H1 (cell line): ENCODE results near the gene TNNI3. TPM values are rescaled to one million over a fixed set of nuclear protein-coding genes. Genes with fewer than 3 reads are reported as not detected.

Experiments
- CTCF ChIA-PET: fragments of 300-600 bp; sonication (Branson Sonifier 250); formaldehyde crosslinking; loops from one replicate; lab custom pipeline; 2021; ENCODE audit not compliant: partially characterized antibody; lab: Charles Lee
- POLR2A ChIA-PET: fragments of 300-600 bp; sonication (Branson Sonifier 250); formaldehyde crosslinking; loops from one replicate; lab custom pipeline; 2021; ENCODE audit warnings: inconsistent platforms; ENCODE audit not compliant: partially characterized antibody; lab: Charles Lee
- DNase-seq, 2 experiments: peaks; one replicate each; pipeline versions ENCODE4 v3.0.0 to v3.0.0-alpha.2; 2010 to 2022; ENCODE audit warnings: low spot score in 2 of 2, low read depth in 1 of 2, mixed read lengths in 1 of 2
- FAIRE-seq: peaks from 2 replicates; lab custom pipeline; 2011; peaks lifted over from hg19 to GRCh38; lab: Jason Lieb, UNC
- H2AFZ ChIP-seq: 2 replicates; pipeline ENCODE4 v1.8.1; 2012; ENCODE audit warnings: low read length, inconsistent platforms
- H2AK5ac ChIP-seq: 2 replicates; pipeline ENCODE4 v1.6.1; 2013; ENCODE audit warnings: low read depth, low read length
- H2BK120ac ChIP-seq: replicated peaks from 2 replicates; pipeline ENCODE3; 2013; ENCODE audit warnings: low read depth, low read length, inconsistent platforms
- H2BK12ac ChIP-seq: 2 replicates; pipeline ENCODE4 v1.6.1; 2013; ENCODE audit warnings: low read depth, low read length
- H2BK15ac ChIP-seq: 2 replicates; pipeline ENCODE4 v1.6.1; 2013; ENCODE audit warnings: low read length
- H2BK20ac ChIP-seq: 2 replicates; pipeline ENCODE4 v1.6.1; 2013; ENCODE audit warnings: low read length
- H2BK5ac ChIP-seq: 2 replicates; pipeline ENCODE4 v1.6.1; 2013; ENCODE audit warnings: low read depth, low read length
- H3K14ac ChIP-seq: 2 replicates; pipeline ENCODE4 v1.6.1; 2013; ENCODE audit warnings: inconsistent platforms; ENCODE audit not compliant: insufficient read length
- H3K18ac ChIP-seq: 2 replicates; pipeline ENCODE4 v1.6.1; 2013; ENCODE audit warnings: low read length; ENCODE audit errors: extremely low read depth
- H3K23ac ChIP-seq: 2 replicates; pipeline ENCODE4 v1.6.1; 2013; ENCODE audit warnings: inconsistent platforms; ENCODE audit not compliant: insufficient read length
- H3K23me2 ChIP-seq: 2 replicates; pipeline ENCODE4 v1.6.1; 2013; ENCODE audit warnings: low read depth, low read length
- H3K27ac ChIP-seq: 2 replicates; pipeline ENCODE4 v1.6.1; 2011; ENCODE audit warnings: low read depth, low read length, inconsistent platforms
- H3K27me3 ChIP-seq, 4 experiments: replicated peaks in 1 of 4; 1 replicate in 1 of 4; 2 replicates in 3 of 4; pipeline versions ENCODE4 v1.6.1 to v1.8.1; 2011 to 2013; ENCODE audit warnings: low read length in 3 of 4, mild to moderate bottlenecking in 3 of 4, inconsistent platforms in 2 of 4, mixed read lengths in 2 of 4, moderate library complexity in 1 of 4; ENCODE audit not compliant: control insufficient read depth in 3 of 4, insufficient read depth in 3 of 4; ENCODE audit errors: extremely low read depth in 1 of 4
- H3K36me3 ChIP-seq, 4 experiments: 2 replicates each; pipeline versions ENCODE4 v1.6.1 to v1.8.1; 2011 to 2013; ENCODE audit warnings: mild to moderate bottlenecking in 4 of 4, low read length in 3 of 4, moderate library complexity in 2 of 4, control low read depth in 1 of 4, inconsistent platforms in 1 of 4; ENCODE audit not compliant: insufficient read depth in 4 of 4, control insufficient read depth in 2 of 4
- H3K4ac ChIP-seq: replicated peaks from 2 replicates; pipeline ENCODE3; 2013; ENCODE audit warnings: low read length, low read depth, mixed read lengths, inconsistent platforms; ENCODE audit not compliant: insufficient read length
- H3K4me1 ChIP-seq, 4 experiments: replicated peaks in 1 of 4; 1 replicate in 1 of 4; 2 replicates in 3 of 4; pipeline versions ENCODE4 v1.6.1 to v1.8.1; 2011 to 2013; ENCODE audit warnings: low read length in 3 of 4, inconsistent platforms in 2 of 4, mixed read lengths in 1 of 4; ENCODE audit not compliant: insufficient read depth in 4 of 4, control insufficient read depth in 3 of 4
- H3K4me2 ChIP-seq, 2 experiments: 2 replicates each; pipeline versions ENCODE4 v1.6.1 to v1.8.1; 2011 to 2013; ENCODE audit warnings: low read depth in 2 of 2, low read length in 2 of 2, control low read depth in 1 of 2, inconsistent platforms in 1 of 2, mild to moderate bottlenecking in 1 of 2; ENCODE audit not compliant: insufficient read depth in 1 of 2
- H3K4me3 ChIP-seq, 4 experiments: fragments of 200-600, 300-600 bp in 1 of 4; sonication (generic), shearing (Covaris generic), sonication (Bioruptor Twin) in 1 of 4; 2 replicates each; pipeline versions ENCODE4 v1.5.1 to v1.8.1; 2011 to 2016; ENCODE audit warnings: low read length in 4 of 4, low read depth in 3 of 4, control low read depth in 2 of 4, inconsistent platforms in 2 of 4, mild to moderate bottlenecking in 2 of 4, mixed read lengths in 1 of 4, moderate library complexity in 1 of 4; ENCODE audit not compliant: insufficient read depth in 2 of 4; ENCODE audit errors: extremely low read depth in 1 of 4
- H3K56ac ChIP-seq: replicated peaks from 2 replicates; pipeline ENCODE3; 2013; ENCODE audit warnings: low read depth, mild to moderate bottlenecking, mixed read lengths, low read length, inconsistent platforms; ENCODE audit not compliant: insufficient read length
- H3K79me1 ChIP-seq: 2 replicates; pipeline ENCODE4 v1.6.1; 2013; ENCODE audit warnings: low read depth, low read length, control low read depth
- H3K79me2 ChIP-seq, 2 experiments: 2 replicates each; pipeline versions ENCODE4 v1.6.1 to v1.8.1; 2012 to 2013; ENCODE audit warnings: low read length in 2 of 2, mild to moderate bottlenecking in 2 of 2, inconsistent platforms in 1 of 2; ENCODE audit not compliant: insufficient read depth in 2 of 2, control insufficient read depth in 1 of 2
- H3K9ac ChIP-seq, 4 experiments: replicated peaks in 1 of 4; 1 replicate in 1 of 4; 2 replicates in 3 of 4; pipeline versions ENCODE4 v1.6.1 to v1.8.1; 2011 to 2013; ENCODE audit warnings: low read depth in 3 of 4, low read length in 3 of 4, control low read depth in 2 of 4, mild to moderate bottlenecking in 2 of 4, moderate library complexity in 2 of 4, inconsistent platforms in 1 of 4; ENCODE audit errors: extremely low read depth in 1 of 4
- H3K9me3 ChIP-seq, 2 experiments: 2 replicates each; pipeline versions ENCODE4 v1.6.1 to v1.8.1; 2012 to 2013; ENCODE audit warnings: mild to moderate bottlenecking in 2 of 2, moderate library complexity in 2 of 2, control low read depth in 1 of 2, inconsistent platforms in 1 of 2, low read depth in 1 of 2, low read length in 1 of 2, mixed read lengths in 1 of 2; ENCODE audit not compliant: insufficient read depth in 2 of 2
- H4K20me1 ChIP-seq, 2 experiments: replicated peaks in 1 of 2; 2 replicates each; pipeline versions ENCODE3 to v1.8.1; 2011 to 2013; ENCODE audit warnings: inconsistent platforms in 2 of 2, low read length in 2 of 2, mild to moderate bottlenecking in 1 of 2; ENCODE audit not compliant: insufficient read depth in 2 of 2, control insufficient read depth in 1 of 2
- H4K5ac ChIP-seq: 2 replicates; pipeline ENCODE4 v1.6.1; 2013; ENCODE audit warnings: low read length, low read depth, mixed read lengths, inconsistent platforms; ENCODE audit not compliant: insufficient read length
- H4K8ac ChIP-seq: 2 replicates; pipeline ENCODE4 v1.8.0; 2013; ENCODE audit warnings: mild to moderate bottlenecking, moderate library complexity, low read length, inconsistent platforms; ENCODE audit not compliant: insufficient read depth; ENCODE audit errors: extremely low read depth
- H4K91ac ChIP-seq: replicated peaks from 2 replicates; pipeline ENCODE3; 2013; ENCODE audit warnings: low read length, mixed read lengths, inconsistent platforms; ENCODE audit not compliant: insufficient read length
- JUN ChIP-seq: IDR thresholded peaks from 2 replicates; pipeline ENCODE4 v1.6.1; 2011; ENCODE audit warnings: low read depth, mild to moderate bottlenecking, improper control_type of control experiment, low read length
- WGBS, 2 experiments: shearing (Covaris generic) in 1 of 2; methylation state at CpG; one replicate each; pipeline versions ENCODE4 v1.1.6 to v1.1.7; 2013 to 2015; ENCODE audit warnings: low lambda C conversion rate in 2 of 2, mixed read lengths in 2 of 2, inconsistent platforms in 1 of 2, low coverage in 1 of 2, missing lambda C conversion rate in 1 of 2; ENCODE audit not compliant: insufficient replicate concordance in 2 of 2, insufficient coverage in 1 of 2, insufficient read length in 1 of 2; ENCODE audit errors: extremely low coverage in 1 of 2, missing lambda C conversion rate in 1 of 2; 5-methylcytosine and 5-hydroxymethylcytosine counted together
- polyA plus RNA-seq, 7 experiments: library from polyadenylated mRNA; depleted of rRNA in 3 of 7; stranded (reverse) in 5 of 7; unstranded in 2 of 7; fragments of >200 nt in 5 of 7; fragments of 200-250 nt in 2 of 7; gene quantifications; 1 replicate in 5 of 7; 2 replicates in 1 of 7; 4 replicates in 1 of 7; pipeline versions ENCODE4 v1.2.1 to v1.2.3, GENCODE V29; 2011 to 2013; ENCODE audit warnings: missing spikeins in 2 of 7, mixed read lengths in 2 of 7
- total RNA-seq: library from RNA; stranded (reverse); fragmentation: NEBNext Ultra II Directional; extraction: Animal tissue kit (Norgen Biotek cat#: 25700); gene quantifications from 2 replicates; pipeline ENCODE4 v1.2.1, GENCODE V29; 2021

TNNI3 gene
- total and polyA plus RNA-seq, 2 of the 8 experiments (the other 6 are each of a cell fraction or from before 2014, with no cell fraction given) = 16.9 to 56.0 TPM

- Histone ChIP-seq H3K23me2 (no peaks in the 10 kb centered on the region; the same call in 1 of the 2 replicates), H2BK20ac (no peak overlapping the region), H3K4me2 (no peak overlapping the region), H3K9me3 (no peaks in the 10 kb centered on the region), H3K4me3 (no peak overlapping the region), H4K5ac (no peak overlapping the region), H3K14ac (no peak overlapping the region), H3K4ac (no peak overlapping the region), H2BK15ac (no peak overlapping the region), H3K4me1 (no peaks in the 10 kb centered on the region), H2BK5ac (no peak overlapping the region), H3K9ac (no peak overlapping the region), H3K27ac (no peak overlapping the region), H3K56ac (no peak overlapping the region), H4K91ac (no peak overlapping the region), H3K36me3 (no peaks in the 10 kb centered on the region), H3K79me1 (no peaks in the 10 kb centered on the region), H2AFZ (no peak overlapping the region), H2BK12ac (no peak overlapping the region), H4K8ac (no peak overlapping the region), H4K20me1 (no peaks in the 10 kb centered on the region), H2AK5ac (no peak overlapping the region), H3K18ac (no peak overlapping the region), H2BK120ac (no peak overlapping the region), H3K79me2 (no peaks in the 10 kb centered on the region), H3K23ac (no peak overlapping the region), H3K27me3 (no peaks in the 10 kb centered on the region)
- no peak for DNase-seq
- WGBS, 2 experiments = 63% methylated on average over 5 of the region's 5 CpGs; no CpG with 5 or more reads in 1 of the 2 experiments
- ChIA-PET POLR2A (interaction anchor here (1.1 to 1.9 kb wide), 3 partner anchors 11 to 208 kb away, joined by 3 read pairs; partner anchors contain the start of gene UBE2S), CTCF (interaction anchor here (0.6 to 1.5 kb wide), 4 partner anchors 16 to 59 kb away, joined by 3 read pairs; no protein-coding TSS in a partner anchor)
- no peak for FAIRE-seq
- no peak for TF ChIP-seq JUN
Observed at GRCh38 chr19:55199620-55200204, 42.2 kb upstream of the TNNI3 start.
